ENCODE measurements around the gene PHACTR3. TPM values are rescaled to one million over a fixed set of nuclear protein-coding genes. Genes with fewer than 3 reads are reported as not detected.

The PHACTR3 gene
- total and polyA plus RNA-seq, 4 donors, result 0.14 to 0.42 (median 0.17) TPM

- H3K36me3 ChIP-seq (ENCODE audit: control insufficient read depth in 4 of 4, insufficient read depth in 3 of 4, low read depth in 1 of 4, low read length in 3 of 4), result no peaks in the 10 kb centered on the region
- peaks cover 0 to 4% (median 0%) of the 10 kb centered on the region in 4 donors for H3K27me3 ChIP-seq (ENCODE audit: control insufficient read depth in 4 of 4, insufficient read depth in 4 of 4, low read length in 3 of 4)
These were observed 35.0 kb upstream of the PHACTR3 start for GRCh38 chr20:59569305-59569704.

GRCh38 chr20:59571151-59571550, 33.2 kb upstream of the PHACTR3 start:
- peaks cover 0 to 6% (median 2%) of the 10 kb centered on the region in 4 donors for H3K4me1 ChIP-seq (ENCODE audit: control insufficient read depth in 4 of 4, insufficient read depth in 4 of 4, low read length in 3 of 4)
- no peaks in the 10 kb centered on the region for H3K36me3 ChIP-seq (ENCODE audit: control insufficient read depth in 4 of 4, insufficient read depth in 3 of 4, low read depth in 1 of 4, low read length in 3 of 4)
- 52% methylated on average over 7 of the region's 7 CpGs for WGBS
- no peak overlapping the region for H3K9ac ChIP-seq (ENCODE audit: low read depth in 1 of 2, low read length in 2 of 2)
- TF ChIP-seq JUND (IDR thresholded peaks at IDR 0.05) (no peak), TAF1 (conservative IDR thresholded peaks at IDR 0.05) (no peak), GABPA (IDR thresholded peaks at IDR 0.05 in 1 of 2, conservative IDR thresholded peaks at IDR 0.05 in 1 of 2) (no peak), ATF3 (IDR thresholded peaks at IDR 0.05) (no peak), EGR1 (IDR thresholded peaks at IDR 0.05; ENCODE audit: low read depth in 2 of 2) (no peak)
- no peaks in the 10 kb centered on the region for H3K9me3 ChIP-seq (ENCODE audit: control insufficient read depth in 4 of 4, low read length in 3 of 4)
- H3K4me3 ChIP-seq (ENCODE audit: low read depth in 1 of 3, low read length in 3 of 3), result no peak overlapping the region
- H3K27ac ChIP-seq (ENCODE audit: low read depth in 1 of 2, low read length in 2 of 2), result no peak overlapping the region
- DNase-seq (ENCODE audit: low spot score), result no peak
- no peaks in the 10 kb centered on the region for H3K27me3 ChIP-seq (ENCODE audit: control insufficient read depth in 4 of 4, insufficient read depth in 4 of 4, low read length in 3 of 4)

More at GRCh38 chr20:59569305-59569704, 35.0 kb upstream of the PHACTR3 start:
- WGBS, result 75% methylated on average over 4 of the region's 4 CpGs
- Histone ChIP-seq H3K4me3 (ENCODE audit: low read depth in 1 of 3, low read length in 3 of 3) (no peak overlapping the region), H3K27ac (ENCODE audit: low read depth in 1 of 2, low read length in 2 of 2) (no peak overlapping the region), H3K9me3 (ENCODE audit: control insufficient read depth in 4 of 4, low read length in 3 of 4) (no peaks in the 10 kb centered on the region), H3K9ac (ENCODE audit: low read depth in 1 of 2, low read length in 2 of 2) (no peak overlapping the region), H3K4me1 (ENCODE audit: control insufficient read depth in 4 of 4, insufficient read depth in 4 of 4, low read length in 3 of 4) (peaks cover 0 to 6% (median 2%) of the 10 kb centered on the region in 4 donors)
- no peak for DNase-seq (ENCODE audit: low spot score)
- TF ChIP-seq NR2F2 (IDR thresholded peaks at IDR 0.05) (no peak), SP1 (IDR thresholded peaks at IDR 0.05) (no peak), ATF3 (IDR thresholded peaks at IDR 0.05) (no peak), YY1 (IDR thresholded peaks at IDR 0.05) (no peak), MAX (IDR thresholded peaks at IDR 0.05) (no peak)

- no peaks in the 10 kb centered on the region for H3K27me3 ChIP-seq (ENCODE audit: control insufficient read depth in 4 of 4, insufficient read depth in 4 of 4, low read length in 3 of 4)
- DNase-seq (ENCODE audit: low spot score), result peak; percentile 54
- WGBS, result 10% methylated on average over 28 of the region's 28 CpGs
These were observed 32.6 kb upstream of the PHACTR3 start for GRCh38 chr20:59571551-59572314.

More at GRCh38 chr20:59571551-59572314, 32.6 kb upstream of the PHACTR3 start:
- Histone ChIP-seq H3K4me1 (ENCODE audit: control insufficient read depth in 4 of 4, insufficient read depth in 4 of 4, low read length in 3 of 4) (peaks cover 0 to 6% (median 2%) of the 10 kb centered on the region in 4 donors), H3K9ac (ENCODE audit: low read depth in 1 of 2, low read length in 2 of 2) (no peak overlapping the region), H3K36me3 (ENCODE audit: control insufficient read depth in 4 of 4, insufficient read depth in 3 of 4, low read depth in 1 of 4, low read length in 3 of 4) (no peaks in the 10 kb centered on the region), H3K9me3 (ENCODE audit: control insufficient read depth in 4 of 4, low read length in 3 of 4) (no peaks in the 10 kb centered on the region), H3K4me3 (ENCODE audit: low read depth in 1 of 3, low read length in 3 of 3) (peak overlapping the region in 2 of 3 donors; percentile 4 to 38), H3K27ac (ENCODE audit: low read depth in 1 of 2, low read length in 2 of 2) (peak overlapping the region; percentile 57 to 69)
- TF ChIP-seq FOXA1 (IDR thresholded peaks at IDR 0.05), result no peak
- no peak for TF ChIP-seq GABPA (IDR thresholded peaks at IDR 0.05 in 1 of 2, conservative IDR thresholded peaks at IDR 0.05 in 1 of 2)
- no peak for TF ChIP-seq REST (IDR thresholded peaks at IDR 0.05)
- peak; percentile 84 for TF ChIP-seq CTCF (IDR thresholded peaks at IDR 0.05; ENCODE audit: low read depth, low read length, missing input control)
- TF ChIP-seq NR2F2 (IDR thresholded peaks at IDR 0.05), result peak; percentile 31
- peak; percentile 66 to 72 for TF ChIP-seq RAD21 (IDR thresholded peaks at IDR 0.05)
- TF ChIP-seq TAF1 (conservative IDR thresholded peaks at IDR 0.05), result no peak

All from liver (tissue), 9 donors.